Smooth muscle cell of the umbilical artery (primary cell): ENCODE data around the gene TMEM245. TPM values are rescaled to one million over a fixed set of nuclear protein-coding genes. Genes with fewer than 3 reads are reported as not detected.

Experiments
- total RNA-seq: library from RNA; depleted of rRNA; stranded (reverse); fragments of >200 nt; gene quantifications from 2 replicates; pipeline ENCODE4 v1.2.3, GENCODE V29; 2014

TMEM245 gene
- total RNA-seq, result 60.0 TPM in 2 replicates

DNA sequence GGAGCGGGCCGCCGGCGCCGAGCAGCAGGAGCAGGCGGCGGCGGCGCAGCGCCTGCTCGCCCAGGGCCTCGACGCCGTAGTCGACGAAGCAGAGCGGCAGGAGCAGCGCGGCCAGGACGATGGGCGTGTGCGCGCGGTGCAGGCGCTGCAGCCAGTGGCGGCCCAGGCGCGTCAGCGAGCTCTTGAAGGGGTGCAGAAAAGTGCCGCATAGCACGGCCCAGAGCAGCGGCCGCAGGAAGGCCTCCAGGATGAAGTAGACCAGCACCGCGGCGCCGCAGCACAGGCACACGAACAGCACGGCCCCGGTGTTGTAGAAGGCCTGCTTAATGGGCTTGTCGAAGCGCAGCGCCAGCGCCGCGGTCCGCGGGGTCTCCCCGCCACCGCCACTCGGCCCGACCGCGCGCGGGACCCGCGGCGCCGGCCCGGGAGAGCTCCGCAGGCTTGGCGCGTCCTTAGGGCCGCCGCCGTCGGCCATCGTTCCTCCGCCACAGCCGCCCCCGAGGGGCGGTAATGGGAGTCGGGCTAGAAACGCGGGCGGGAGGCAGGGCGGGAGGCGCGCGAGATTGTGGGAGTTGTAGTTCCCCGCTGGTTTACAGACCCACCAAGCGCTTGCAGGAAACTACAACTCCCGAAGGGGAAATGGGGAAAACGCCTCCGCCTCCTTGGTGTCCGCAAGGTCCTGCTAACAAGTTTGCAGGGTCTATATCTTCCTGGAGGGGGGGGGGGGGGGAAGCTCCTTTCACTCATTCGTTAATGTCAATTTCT is at the start of gene TMEM245:
Gene TMEM245, minus strand, starts transcription at position 509 of the 765 bp plus-strand sequence. Its CDS starts 34 bp downstream, at position 475.

GRCh38 chr9:109166771-109167601 is 47.2 kb upstream of the TMEM245 start, which contains the start of gene FRRS1L:
FRRS1L (minus strand) TSS chr9:109167249; CDS start chr9:109167138, 111 bp downstream.

GRCh38 chr9:109012876-109013678 is 106.7 kb downstream of the TMEM245 start, which contains the start of gene CTNNAL1:
CTNNAL1 (minus strand) TSS chr9:109013499; CDS start chr9:109013442, 57 bp downstream.

Other genes with a start within 250 kb of the TMEM245 start
- 52.6 and 73.2 TPM in 2 replicates for gene ELP1, start 185.8 kb downstream of the TMEM245 start, total RNA-seq
- 7.1 and 7.8 TPM in 2 replicates for gene ABITRAM, start 185.5 kb downstream of the TMEM245 start, total RNA-seq
- 54.3 and 103 TPM in 2 replicates for gene CTNNAL1, start 106.4 kb downstream of the TMEM245 start, total RNA-seq
- gene FRRS1L, start 47.3 kb upstream of the TMEM245 start, total RNA-seq, result under 0.01 and 0.28 TPM in 2 replicates
- 0.09 TPM in 1 of 2 replicates, not detected in the other for gene EPB41L4B, start 201.1 kb upstream of the TMEM245 start, total RNA-seq